Fibroblast of villous mesenchyme (primary cell): Measurements from ENCODE around the gene COG1. TPM values are rescaled to one million over a fixed set of nuclear protein-coding genes. Genes with fewer than 3 reads are reported as not detected.

Experiments used
- DNase-seq: peaks from one replicate; pipeline ENCODE4 v3.0.0-alpha.2; 2010; ENCODE audit warnings: low read depth
- H3K4me3 ChIP-seq: 2 replicates; pipeline ENCODE4 v1.5.1; 2011; ENCODE audit warnings: low read depth, mild to moderate bottlenecking, low read length
- total RNA-seq: library from RNA; depleted of rRNA; stranded (reverse); fragments of >200 nt; gene quantifications from 2 replicates; pipeline ENCODE4 v1.2.3, GENCODE V29; 2012
- TF ChIP-seq, protein P1 (sequence below): IDR thresholded peaks from 2 replicates; pipeline ENCODE4 v1.5.1; 2012; ENCODE audit warnings: low read depth, mild to moderate bottlenecking, low read length; ENCODE audit not compliant: insufficient read depth

Gene COG1
- total RNA-seq, 1 donor, result 25.9 TPM

DNA sequence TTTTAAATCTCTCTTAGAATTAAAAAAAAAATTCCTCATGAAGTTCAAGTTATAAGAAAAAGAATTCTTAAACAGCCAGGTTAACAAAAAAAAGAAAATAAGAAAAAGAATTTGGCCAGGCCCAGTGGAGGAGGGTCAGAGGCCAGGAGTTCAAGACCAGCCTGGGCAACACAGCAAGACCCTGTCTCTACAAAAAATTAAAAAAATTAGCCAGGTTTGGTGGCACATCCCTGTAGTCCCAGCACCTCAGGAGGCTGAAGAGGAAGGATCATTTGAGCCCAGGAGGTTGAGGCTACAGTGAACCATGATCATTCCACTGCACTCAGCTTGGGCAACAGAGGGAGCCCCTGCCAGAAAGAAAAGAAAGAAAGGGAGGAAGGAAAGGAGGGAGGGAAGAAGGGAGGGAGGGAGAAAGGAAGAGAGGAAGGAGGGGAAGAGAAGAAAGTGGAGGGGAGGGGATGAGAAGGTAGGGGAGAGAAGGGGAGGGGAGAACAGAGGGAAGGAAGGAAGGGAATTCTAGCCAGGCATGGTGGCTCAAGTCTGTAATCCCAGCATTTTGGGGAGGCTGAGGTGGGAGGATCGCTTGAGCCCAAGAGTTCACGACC lies 30.9 kb downstream of the COG1 start:
- DNase-seq, result no peak
- H3K4me3 ChIP-seq, result no peak overlapping the region
- TF ChIP-seq, protein P1, sequence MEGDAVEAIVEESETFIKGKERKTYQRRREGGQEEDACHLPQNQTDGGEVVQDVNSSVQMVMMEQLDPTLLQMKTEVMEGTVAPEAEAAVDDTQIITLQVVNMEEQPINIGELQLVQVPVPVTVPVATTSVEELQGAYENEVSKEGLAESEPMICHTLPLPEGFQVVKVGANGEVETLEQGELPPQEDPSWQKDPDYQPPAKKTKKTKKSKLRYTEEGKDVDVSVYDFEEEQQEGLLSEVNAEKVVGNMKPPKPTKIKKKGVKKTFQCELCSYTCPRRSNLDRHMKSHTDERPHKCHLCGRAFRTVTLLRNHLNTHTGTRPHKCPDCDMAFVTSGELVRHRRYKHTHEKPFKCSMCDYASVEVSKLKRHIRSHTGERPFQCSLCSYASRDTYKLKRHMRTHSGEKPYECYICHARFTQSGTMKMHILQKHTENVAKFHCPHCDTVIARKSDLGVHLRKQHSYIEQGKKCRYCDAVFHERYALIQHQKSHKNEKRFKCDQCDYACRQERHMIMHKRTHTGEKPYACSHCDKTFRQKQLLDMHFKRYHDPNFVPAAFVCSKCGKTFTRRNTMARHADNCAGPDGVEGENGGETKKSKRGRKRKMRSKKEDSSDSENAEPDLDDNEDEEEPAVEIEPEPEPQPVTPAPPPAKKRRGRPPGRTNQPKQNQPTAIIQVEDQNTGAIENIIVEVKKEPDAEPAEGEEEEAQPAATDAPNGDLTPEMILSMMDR, result no peak

DNA sequence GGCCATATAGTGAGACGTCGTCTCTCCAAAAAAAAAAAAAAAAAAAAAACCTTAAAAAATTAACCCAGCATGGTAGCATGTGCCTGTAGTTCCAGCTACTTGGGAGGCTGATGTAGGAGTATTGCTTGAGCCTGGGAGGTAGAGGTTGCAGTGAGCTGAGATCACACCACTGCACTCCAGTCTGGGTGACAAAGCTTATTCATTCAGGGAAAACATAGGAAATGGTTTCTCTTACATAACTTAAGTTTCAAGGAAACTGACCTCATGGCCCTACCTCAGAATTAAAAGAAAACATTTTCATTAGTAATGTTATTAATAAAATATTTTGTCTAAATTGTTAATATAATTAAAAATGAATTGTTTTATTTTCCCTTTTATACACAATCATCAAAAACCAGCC lies 31.4 kb downstream of the COG1 start:
- H3K4me3 ChIP-seq, result no peak overlapping the region
- no peak for DNase-seq
- TF ChIP-seq, protein P1, result no peak

DNA sequence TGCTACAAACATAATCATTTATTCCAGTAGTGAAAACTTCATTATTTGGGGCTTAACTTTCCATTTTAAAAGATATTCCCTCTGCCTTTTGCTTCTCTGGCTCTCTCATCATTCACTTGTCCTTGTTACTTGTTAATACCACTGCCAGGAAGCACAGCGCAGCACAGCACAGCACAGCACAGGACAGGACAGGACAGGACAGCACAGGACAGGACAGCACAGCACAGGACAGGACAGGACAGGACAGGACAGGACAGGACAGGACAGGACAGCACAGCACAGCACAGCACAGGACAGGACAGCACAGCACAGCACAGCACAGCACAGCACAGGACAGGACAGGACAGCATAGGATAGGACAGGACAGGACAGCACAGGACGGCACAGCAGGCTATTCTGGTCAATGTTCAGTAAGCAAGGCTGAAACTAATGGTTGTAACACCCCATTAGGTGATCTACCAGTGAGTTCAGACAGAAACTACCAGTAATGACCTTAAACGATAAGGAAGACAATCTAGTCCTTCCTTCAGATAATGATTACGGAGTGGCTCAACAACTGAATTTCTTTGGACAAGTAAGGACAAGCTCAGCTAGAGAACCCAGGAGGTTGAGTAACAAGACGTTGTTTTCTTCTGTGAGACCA lies 31.9 kb downstream of the COG1 start:
- DNase-seq, result no peak
- TF ChIP-seq, protein P1, result no peak
- no peak overlapping the region for H3K4me3 ChIP-seq

DNA sequence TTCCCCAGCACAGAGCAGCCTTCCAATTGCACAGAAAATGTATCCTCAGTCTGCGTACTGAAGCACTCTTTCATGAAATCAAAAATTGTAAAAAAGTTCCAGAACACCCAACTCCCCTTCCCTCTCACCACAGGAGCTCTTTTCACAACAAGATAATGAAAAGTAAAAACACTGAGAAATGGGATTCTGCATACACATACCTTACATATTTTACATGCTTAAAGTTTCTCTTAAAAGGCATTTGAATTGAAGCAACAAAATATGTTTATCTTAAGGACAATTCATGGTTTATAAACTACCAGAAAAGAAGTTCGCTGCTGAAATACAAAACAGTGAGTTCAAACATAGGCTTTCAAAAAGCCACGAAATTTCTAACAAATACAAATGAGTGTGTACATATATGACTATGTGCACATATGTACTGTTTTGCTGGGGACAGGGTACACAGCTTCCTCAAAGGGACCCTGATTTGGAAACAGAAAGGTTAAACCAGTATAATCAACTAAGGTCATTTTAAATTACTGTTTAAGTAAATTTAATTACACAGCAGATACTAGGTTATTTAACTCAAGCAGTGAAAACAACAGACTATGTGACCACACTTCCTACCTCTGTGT lies 33.8 kb downstream of the COG1 start:
- TF ChIP-seq, protein P1, result no peak
- DNase-seq, result peak; percentile 42
- peak overlapping the region; percentile 6 for H3K4me3 ChIP-seq

- no peak overlapping the region for H3K4me3 ChIP-seq
Measured at GRCh38 chr17:73227379-73227778, 34.5 kb downstream of the COG1 start.

GRCh38 chr17:73227944-73228343 lies 35.1 kb downstream of the COG1 start:
- H3K4me3 ChIP-seq, result no peak overlapping the region
- TF ChIP-seq, protein P1, result no peak
- peak; percentile 11 for DNase-seq

More at GRCh38 chr17:73227379-73227778, 34.5 kb downstream of the COG1 start:
- DNase-seq, result no peak
- TF ChIP-seq, protein P1, result no peak
